ENCODE results near the gene SEPTIN5.
A peak's percentile ranks its signal among the peaks of the same experiment; 100 is the strongest.

SEPTIN5 gene

GRCh38 chr22:19750507-19751490, 36.5 kb downstream of the SEPTIN5 start:
- no peak for TF ChIP-seq CTCF (IDR thresholded peaks at IDR 0.05; ENCODE audit: extremely low read depth, missing control alignments)
- DNase-seq (ENCODE audit: low spot score) = no peak

- DNase-seq (ENCODE audit: low spot score) = no peak
- no peak for TF ChIP-seq CTCF (IDR thresholded peaks at IDR 0.05; ENCODE audit: extremely low read depth, missing control alignments)
Measured at GRCh38 chr22:19751497-19752245, 37.4 kb downstream of the SEPTIN5 start.

GRCh38 chr22:19753090-19753842, 39.0 kb downstream of the SEPTIN5 start:
- no peak for TF ChIP-seq CTCF (IDR thresholded peaks at IDR 0.05; ENCODE audit: extremely low read depth, missing control alignments)

GRCh38 chr22:19753996-19754700, 39.8 kb downstream of the SEPTIN5 start:
- peak; percentile 45 for DNase-seq (ENCODE audit: low spot score)
- TF ChIP-seq CTCF (IDR thresholded peaks at IDR 0.05; ENCODE audit: extremely low read depth, missing control alignments) = no peak

More at GRCh38 chr22:19753090-19753842, 39.0 kb downstream of the SEPTIN5 start:
- DNase-seq (ENCODE audit: low spot score) = no peak

GRCh38 chr22:19754701-19755144, 40.4 kb downstream of the SEPTIN5 start:
- TF ChIP-seq CTCF (IDR thresholded peaks at IDR 0.05; ENCODE audit: extremely low read depth, missing control alignments) = no peak
- no peak for DNase-seq (ENCODE audit: low spot score)

- TF ChIP-seq CTCF (IDR thresholded peaks at IDR 0.05; ENCODE audit: extremely low read depth, missing control alignments) = no peak
- no peak for DNase-seq (ENCODE audit: low spot score)
Measured at GRCh38 chr22:19755145-19755710, 40.9 kb downstream of the SEPTIN5 start.
